ENCODE data around the gene LGALS9B. TPM values are rescaled to one million over a fixed set of nuclear protein-coding genes. Genes with fewer than 3 reads are reported as not detected.
"Not testable (repeated sequence)": the region's sequence is repeated elsewhere in the genome, so short reads cannot be mapped to it uniquely, and the experiment has no call there.

The LGALS9B gene
- total RNA-seq, 1 donor from 2014 or later = not detected

- intact Hi-C loops (cut with micrococcal nuclease); H3K36me3 Mint-ChIP-seq (ENCODE audit: low read depth); H3K27me3 Mint-ChIP-seq (ENCODE audit: insufficient read depth); H3K27ac Mint-ChIP-seq; H3K4me3 Mint-ChIP-seq; DNase-seq (ENCODE audit: low spot score); H3K4me1 Mint-ChIP-seq (ENCODE audit: low read depth); H3K9me3 Mint-ChIP-seq: not testable (repeated sequence)
These were observed 24.8 kb upstream of the LGALS9B start for GRCh38 chr17:20492099-20492498.

GRCh38 chr17:20484930-20485329 lies 17.6 kb upstream of the LGALS9B start:
- H3K9me3 Mint-ChIP-seq; H3K4me3 Mint-ChIP-seq; H3K27me3 Mint-ChIP-seq (ENCODE audit: insufficient read depth); H3K4me1 Mint-ChIP-seq (ENCODE audit: low read depth); H3K36me3 Mint-ChIP-seq (ENCODE audit: low read depth); H3K27ac Mint-ChIP-seq; DNase-seq (ENCODE audit: low spot score); intact Hi-C loops (cut with micrococcal nuclease): not testable (repeated sequence)

- DNase-seq (ENCODE audit: low spot score); H3K27me3 Mint-ChIP-seq (ENCODE audit: insufficient read depth); H3K4me3 Mint-ChIP-seq; H3K36me3 Mint-ChIP-seq (ENCODE audit: low read depth); H3K4me1 Mint-ChIP-seq (ENCODE audit: low read depth); H3K27ac Mint-ChIP-seq; H3K9me3 Mint-ChIP-seq; intact Hi-C loops (cut with micrococcal nuclease): not testable (repeated sequence)
These were observed 12.7 kb upstream of the LGALS9B start for GRCh38 chr17:20479889-20480591.

- DNase-seq (ENCODE audit: low spot score); H3K36me3 Mint-ChIP-seq (ENCODE audit: low read depth); H3K4me3 Mint-ChIP-seq; intact Hi-C loops (cut with micrococcal nuclease); H3K4me1 Mint-ChIP-seq (ENCODE audit: low read depth); H3K27ac Mint-ChIP-seq; H3K9me3 Mint-ChIP-seq; H3K27me3 Mint-ChIP-seq (ENCODE audit: insufficient read depth): not testable (repeated sequence)
These were observed 10.2 kb upstream of the LGALS9B start for GRCh38 chr17:20477398-20478071.

GRCh38 chr17:20475137-20475831 lies 7.9 kb upstream of the LGALS9B start:
- H3K4me1 Mint-ChIP-seq (ENCODE audit: low read depth); H3K36me3 Mint-ChIP-seq (ENCODE audit: low read depth); H3K27ac Mint-ChIP-seq; DNase-seq (ENCODE audit: low spot score); H3K4me3 Mint-ChIP-seq; H3K9me3 Mint-ChIP-seq; H3K27me3 Mint-ChIP-seq (ENCODE audit: insufficient read depth); intact Hi-C loops (cut with micrococcal nuclease): not testable (repeated sequence)

GRCh38 chr17:20474081-20474480 lies 6.7 kb upstream of the LGALS9B start:
- not testable (repeated sequence) for DNase-seq (ENCODE audit: low spot score)

GRCh38 chr17:20469946-20470345 lies 2.6 kb upstream of the LGALS9B start:
- DNase-seq (ENCODE audit: low spot score); H3K9me3 Mint-ChIP-seq; H3K36me3 Mint-ChIP-seq (ENCODE audit: low read depth); H3K4me3 Mint-ChIP-seq; H3K27me3 Mint-ChIP-seq (ENCODE audit: insufficient read depth); H3K27ac Mint-ChIP-seq; H3K4me1 Mint-ChIP-seq (ENCODE audit: low read depth); intact Hi-C loops (cut with micrococcal nuclease): not testable (repeated sequence)

More at GRCh38 chr17:20474081-20474480, 6.7 kb upstream of the LGALS9B start:
- H3K4me1 Mint-ChIP-seq (ENCODE audit: low read depth); H3K36me3 Mint-ChIP-seq (ENCODE audit: low read depth); H3K4me3 Mint-ChIP-seq; H3K27ac Mint-ChIP-seq; intact Hi-C loops (cut with micrococcal nuclease); H3K27me3 Mint-ChIP-seq (ENCODE audit: insufficient read depth); H3K9me3 Mint-ChIP-seq: not testable (repeated sequence)

- H3K36me3 Mint-ChIP-seq (ENCODE audit: low read depth); H3K4me1 Mint-ChIP-seq (ENCODE audit: low read depth); H3K27ac Mint-ChIP-seq; H3K27me3 Mint-ChIP-seq (ENCODE audit: insufficient read depth); H3K4me3 Mint-ChIP-seq; H3K9me3 Mint-ChIP-seq; intact Hi-C loops (cut with micrococcal nuclease); DNase-seq (ENCODE audit: low spot score): not testable (repeated sequence)
These were observed 1.8 kb upstream of the LGALS9B start for GRCh38 chr17:20469107-20469506.

- H3K27ac Mint-ChIP-seq; H3K36me3 Mint-ChIP-seq (ENCODE audit: low read depth); H3K4me1 Mint-ChIP-seq (ENCODE audit: low read depth); DNase-seq (ENCODE audit: low spot score); intact Hi-C loops (cut with micrococcal nuclease); H3K4me3 Mint-ChIP-seq; H3K9me3 Mint-ChIP-seq; H3K27me3 Mint-ChIP-seq (ENCODE audit: insufficient read depth): not testable (repeated sequence)
These were observed 340 bp downstream of the LGALS9B start for GRCh38 chr17:20466999-20467398.

- H3K36me3 Mint-ChIP-seq (ENCODE audit: low read depth); H3K4me3 Mint-ChIP-seq; DNase-seq (ENCODE audit: low spot score); intact Hi-C loops (cut with micrococcal nuclease); H3K27me3 Mint-ChIP-seq (ENCODE audit: insufficient read depth); H3K27ac Mint-ChIP-seq; H3K9me3 Mint-ChIP-seq; H3K4me1 Mint-ChIP-seq (ENCODE audit: low read depth): not testable (repeated sequence)
These were observed 786 bp downstream of the LGALS9B start for GRCh38 chr17:20466553-20466952.

GRCh38 chr17:20465535-20465934 lies 1.8 kb downstream of the LGALS9B start:
- H3K4me3 Mint-ChIP-seq; H3K27me3 Mint-ChIP-seq (ENCODE audit: insufficient read depth); H3K27ac Mint-ChIP-seq; H3K9me3 Mint-ChIP-seq; intact Hi-C loops (cut with micrococcal nuclease); H3K4me1 Mint-ChIP-seq (ENCODE audit: low read depth); H3K36me3 Mint-ChIP-seq (ENCODE audit: low read depth); DNase-seq (ENCODE audit: low spot score): not testable (repeated sequence)

- H3K9me3 Mint-ChIP-seq; H3K27ac Mint-ChIP-seq; H3K36me3 Mint-ChIP-seq (ENCODE audit: low read depth); H3K4me3 Mint-ChIP-seq; H3K4me1 Mint-ChIP-seq (ENCODE audit: low read depth); H3K27me3 Mint-ChIP-seq (ENCODE audit: insufficient read depth); DNase-seq (ENCODE audit: low spot score); intact Hi-C loops (cut with micrococcal nuclease): not testable (repeated sequence)
These were observed 2.4 kb downstream of the LGALS9B start for GRCh38 chr17:20464854-20465414.

GRCh38 chr17:20462158-20462557 lies 5.2 kb downstream of the LGALS9B start:
- H3K36me3 Mint-ChIP-seq (ENCODE audit: low read depth); intact Hi-C loops (cut with micrococcal nuclease); H3K9me3 Mint-ChIP-seq; DNase-seq (ENCODE audit: low spot score); H3K4me1 Mint-ChIP-seq (ENCODE audit: low read depth); H3K27ac Mint-ChIP-seq; H3K4me3 Mint-ChIP-seq; H3K27me3 Mint-ChIP-seq (ENCODE audit: insufficient read depth): not testable (repeated sequence)

Data from activated T-helper 1 cell treated with anti-CD3 and anti-CD28 coated beads, Interleukin-12 subunit alpha, Interleukin-12 subunit beta, Interleukin-2, Interleukin-4 antibody, amounts not matched to agents 30 ng/mL and 10 ng/mL and 1 ng/mL, durations not matched to agents 14 hours and 24 hours and 36 hours (primary cell).